H1 (cell line): ENCODE results near the gene C22orf23. TPM values are rescaled to one million over a fixed set of nuclear protein-coding genes. Genes with fewer than 3 reads are reported as not detected.

Experiments
- BACH1 ChIP-seq: IDR thresholded peaks from 2 replicates; pipeline ENCODE4 v1.6.1; 2012; ENCODE audit warnings: low read length, improper control_type of control experiment
- CBX8 ChIP-seq: fragments of 300-800, 300-1000 bp; sonication (generic); IDR thresholded peaks from 2 replicates; pipeline ENCODE4 v1.7.1; 2016; ENCODE audit warnings: low read depth, low read length, borderline replicate concordance
- CHD1 ChIP-seq: IDR thresholded peaks from 2 replicates; pipeline ENCODE4 v1.6.1; 2012; ENCODE audit warnings: low read depth, low read length, improper control_type of control experiment
- CHD2 ChIP-seq: IDR thresholded peaks from 2 replicates; pipeline ENCODE4 v1.6.1; 2012; ENCODE audit warnings: low read length, improper control_type of control experiment
- CREB1 ChIP-seq: IDR thresholded peaks from 2 replicates; pipeline ENCODE4 v1.6.1; 2012; ENCODE audit warnings: inconsistent platforms
- CTBP2 ChIP-seq: IDR thresholded peaks from 2 replicates; pipeline ENCODE4 v1.7.0; 2011; ENCODE audit warnings: borderline replicate concordance, mild to moderate bottlenecking, moderate library complexity, mixed read lengths, low read length; ENCODE audit not compliant: insufficient read depth, insufficient read length
- KDM4A ChIP-seq: IDR thresholded peaks from one replicate; pipeline ENCODE4 v1.7.1; 2012; ENCODE audit warnings: low read depth, mild to moderate bottlenecking, moderate library complexity, low read length, inconsistent platforms; ENCODE audit not compliant: severe bottlenecking
- MAFK ChIP-seq: IDR thresholded peaks from 2 replicates; pipeline ENCODE4 v1.6.1; 2012; ENCODE audit warnings: low read depth, mild to moderate bottlenecking, improper control_type of control experiment, low read length
- NANOG ChIP-seq: IDR thresholded peaks from 2 replicates; pipeline ENCODE4 v1.6.1; 2011; ENCODE audit warnings: low read length, low read depth, mild to moderate bottlenecking, inconsistent platforms; ENCODE audit not compliant: insufficient read depth, poor library complexity, severe bottlenecking
- RNF2 ChIP-seq: fragments of 200-900, 300-1000 bp; sonication (generic); IDR thresholded peaks from 2 replicates; pipeline ENCODE4 v1.7.1; 2016; ENCODE audit warnings: borderline replicate concordance, low read depth, mild to moderate bottlenecking, antibody characterized with exemption, low read length; ENCODE audit not compliant: poor library complexity, severe bottlenecking; ENCODE audit errors: missing control alignments
- SAP30 ChIP-seq: fragments of 300-600 bp; sonication (generic); IDR thresholded peaks from 2 replicates; pipeline ENCODE4 v1.7.1; 2012; ENCODE audit warnings: low read length, moderate library complexity, mild to moderate bottlenecking, inconsistent platforms; ENCODE audit not compliant: insufficient read depth, insufficient replicate concordance
- SIN3A ChIP-seq, 2 experiments: IDR thresholded peaks in 1 of 2; conservative IDR thresholded peaks in 1 of 2; 2 replicates each; pipeline ENCODE4 v1.6.1; 2011 to 2012; ENCODE audit warnings: low read length in 2 of 2, improper control_type of control experiment in 1 of 2, low read depth in 1 of 2, mild to moderate bottlenecking in 1 of 2
- SIRT6 ChIP-seq: IDR thresholded peaks from one replicate; pipeline ENCODE4 v1.7.1; 2012; ENCODE audit warnings: low read length, inconsistent platforms
- SP2 ChIP-seq: IDR thresholded peaks from 2 replicates; pipeline ENCODE4 v1.6.1; 2012; ENCODE audit warnings: mild to moderate bottlenecking, low read length, inconsistent platforms
- SP4 ChIP-seq: IDR thresholded peaks from 2 replicates; pipeline ENCODE4 v1.6.1; 2012; ENCODE audit warnings: low read length, inconsistent platforms
- TBP ChIP-seq: IDR thresholded peaks from 2 replicates; pipeline ENCODE4 v1.6.1; 2011; ENCODE audit warnings: low read depth, low read length, improper control_type of control experiment
- TCF12 ChIP-seq: IDR thresholded peaks from 2 replicates; pipeline ENCODE4 v1.6.1; 2011; ENCODE audit warnings: low read depth, mild to moderate bottlenecking, low read length
- TEAD4 ChIP-seq: IDR thresholded peaks from 2 replicates; pipeline ENCODE4 v1.6.1; 2012; ENCODE audit warnings: low read depth, low read length, inconsistent platforms, mixed read lengths
- polyA plus RNA-seq, 7 experiments: library from polyadenylated mRNA; depleted of rRNA in 3 of 7; stranded (reverse) in 5 of 7; unstranded in 2 of 7; fragments of >200 nt in 5 of 7; fragments of 200-250 nt in 2 of 7; gene quantifications; 1 replicate in 5 of 7; 2 replicates in 1 of 7; 4 replicates in 1 of 7; pipeline versions ENCODE4 v1.2.1 to v1.2.3, GENCODE V29; 2011 to 2013; ENCODE audit warnings: missing spikeins in 2 of 7, mixed read lengths in 2 of 7
- total RNA-seq: library from RNA; stranded (reverse); fragmentation: NEBNext Ultra II Directional; extraction: Animal tissue kit (Norgen Biotek cat#: 25700); gene quantifications from 2 replicates; pipeline ENCODE4 v1.2.1, GENCODE V29; 2021
- TF ChIP-seq, protein P1 (sequence below): IDR thresholded peaks from 2 replicates; pipeline ENCODE4 v1.6.1; 2012; ENCODE audit warnings: low read length, inconsistent platforms
- TF ChIP-seq, protein P2 (sequence below): IDR thresholded peaks from 2 replicates; pipeline ENCODE4 v1.6.1; 2012; ENCODE audit warnings: inconsistent platforms

C22orf23 gene
- total and polyA plus RNA-seq, 2 of the 8 experiments (the other 6 are each of a cell fraction or from before 2014, with no cell fraction given), result 0.50 to 0.54 TPM

DNA sequence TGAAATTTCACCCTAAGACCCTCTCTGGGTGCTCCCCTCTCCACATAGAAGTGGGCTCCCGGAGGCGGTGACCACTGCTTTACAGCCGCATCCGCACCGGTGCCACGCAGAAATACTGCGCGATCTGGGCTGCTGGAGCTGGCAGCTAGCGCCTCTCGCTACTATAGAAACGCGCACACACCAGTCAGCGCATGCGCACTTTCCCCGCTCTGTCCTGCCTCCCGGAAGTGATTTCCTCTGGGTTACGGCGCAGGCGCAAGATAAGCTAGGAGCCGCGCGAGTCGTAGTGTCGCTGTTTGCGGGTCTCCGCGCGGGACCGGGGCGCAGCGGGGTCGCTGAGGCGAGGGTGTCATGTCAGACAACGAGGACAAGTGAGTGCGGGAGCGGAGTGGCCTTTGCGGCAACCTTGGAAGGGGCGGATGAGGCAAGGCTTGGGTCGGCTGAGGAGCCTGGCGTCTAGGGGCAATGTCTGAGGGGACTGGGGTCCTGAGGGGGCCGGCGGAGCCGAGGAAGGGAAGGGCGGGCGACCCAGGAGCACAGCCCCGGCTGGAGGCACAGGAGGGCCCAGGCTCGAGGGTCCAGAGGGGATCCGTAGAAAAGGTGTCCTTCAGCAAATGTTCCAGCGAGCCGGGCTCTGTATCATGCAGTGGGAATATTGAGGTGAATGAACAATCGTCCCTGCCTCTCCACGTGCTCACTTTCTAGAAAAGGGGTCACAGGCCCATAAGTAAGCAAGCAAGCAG, at the start of gene C22orf23, which contains the start of gene POLR2F (continued):
- TF ChIP-seq KDM4A (peak; percentile 87), CHD2 (no peak), SIN3A (conservative IDR thresholded peaks at IDR 0.05 in 1 of 2, IDR thresholded peaks at IDR 0.05 in 1 of 2; ENCODE audit: low read depth in 1 of 2, low read length in 2 of 2) (peak in 1 of 2 experiments; percentile 95; a peak in 2 of 4 replicates), RNF2 (no peak), SIRT6 (no peak), CREB1 (peak; percentile 88), CBX8 (no peak), BACH1 (peak; percentile 49; the same call in 1 of the 2 replicates), TCF12 (no peak), TEAD4 (no peak), MAFK (no peak), TBP (no peak), SP2 (no peak), SAP30 (peak; percentile 84), SP4 (no peak), CTBP2 (no peak), NANOG (no peak), CHD1 (no peak)
- TF ChIP-seq, protein P1, sequence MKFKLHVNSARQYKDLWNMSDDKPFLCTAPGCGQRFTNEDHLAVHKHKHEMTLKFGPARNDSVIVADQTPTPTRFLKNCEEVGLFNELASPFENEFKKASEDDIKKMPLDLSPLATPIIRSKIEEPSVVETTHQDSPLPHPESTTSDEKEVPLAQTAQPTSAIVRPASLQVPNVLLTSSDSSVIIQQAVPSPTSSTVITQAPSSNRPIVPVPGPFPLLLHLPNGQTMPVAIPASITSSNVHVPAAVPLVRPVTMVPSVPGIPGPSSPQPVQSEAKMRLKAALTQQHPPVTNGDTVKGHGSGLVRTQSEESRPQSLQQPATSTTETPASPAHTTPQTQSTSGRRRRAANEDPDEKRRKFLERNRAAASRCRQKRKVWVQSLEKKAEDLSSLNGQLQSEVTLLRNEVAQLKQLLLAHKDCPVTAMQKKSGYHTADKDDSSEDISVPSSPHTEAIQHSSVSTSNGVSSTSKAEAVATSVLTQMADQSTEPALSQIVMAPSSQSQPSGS, result no peak
- TF ChIP-seq, protein P2, sequence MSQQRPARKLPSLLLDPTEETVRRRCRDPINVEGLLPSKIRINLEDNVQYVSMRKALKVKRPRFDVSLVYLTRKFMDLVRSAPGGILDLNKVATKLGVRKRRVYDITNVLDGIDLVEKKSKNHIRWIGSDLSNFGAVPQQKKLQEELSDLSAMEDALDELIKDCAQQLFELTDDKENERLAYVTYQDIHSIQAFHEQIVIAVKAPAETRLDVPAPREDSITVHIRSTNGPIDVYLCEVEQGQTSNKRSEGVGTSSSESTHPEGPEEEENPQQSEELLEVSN, result no peak
